ENCODE results near the gene SCAANT1. TPM values are rescaled to one million over a fixed set of nuclear protein-coding genes. Genes with fewer than 3 reads are reported as not detected.

Gene SCAANT1
- total RNA-seq, 2 experiments from 2014 or later, result not detected

GRCh38 chr3:63950698-63951097 lies 38.5 kb upstream of the SCAANT1 start:
- Histone ChIP-seq H3K4me2 (ENCODE audit: low read length) (no peak overlapping the region), H3K79me2 (ENCODE audit: insufficient read depth, low read depth, low read length) (no peaks in the 10 kb centered on the region; the same call in 1 of the 2 replicates), H3K36me3 (ENCODE audit: insufficient read depth, low read length) (peaks cover 55% of the 10 kb centered on the region), H3K27ac (ENCODE audit: low read depth, low read length, poor library complexity, severe bottlenecking) (no peak overlapping the region), H3K9me3 (ENCODE audit: low read length) (no peaks in the 10 kb centered on the region), H3K4me3 (ENCODE audit: low read depth, low read length, poor library complexity, severe bottlenecking) (no peak overlapping the region), H3K4me1 (ENCODE audit: insufficient read depth, low read length, poor library complexity, severe bottlenecking) (no peaks in the 10 kb centered on the region), H4K20me1 (ENCODE audit: insufficient read depth, low read length) (no peaks in the 10 kb centered on the region), H3K9me2 (ENCODE audit: insufficient read depth, low read length) (no peaks in the 10 kb centered on the region), H2AFZ (ENCODE audit: low read length) (no peak overlapping the region)
- BruUV-seq (replicated peaks), result no TSS peak
- ChIA-PET POLR2A (interaction anchor here (1.0 to 1.5 kb wide), 2 partner anchors 10 to 14 kb away, joined by 4 read pairs; no protein-coding TSS in a partner anchor), CTCF (ENCODE audit: unreplicated experiment) (no interaction called here)
- TF ChIP-seq, protein P1, sequence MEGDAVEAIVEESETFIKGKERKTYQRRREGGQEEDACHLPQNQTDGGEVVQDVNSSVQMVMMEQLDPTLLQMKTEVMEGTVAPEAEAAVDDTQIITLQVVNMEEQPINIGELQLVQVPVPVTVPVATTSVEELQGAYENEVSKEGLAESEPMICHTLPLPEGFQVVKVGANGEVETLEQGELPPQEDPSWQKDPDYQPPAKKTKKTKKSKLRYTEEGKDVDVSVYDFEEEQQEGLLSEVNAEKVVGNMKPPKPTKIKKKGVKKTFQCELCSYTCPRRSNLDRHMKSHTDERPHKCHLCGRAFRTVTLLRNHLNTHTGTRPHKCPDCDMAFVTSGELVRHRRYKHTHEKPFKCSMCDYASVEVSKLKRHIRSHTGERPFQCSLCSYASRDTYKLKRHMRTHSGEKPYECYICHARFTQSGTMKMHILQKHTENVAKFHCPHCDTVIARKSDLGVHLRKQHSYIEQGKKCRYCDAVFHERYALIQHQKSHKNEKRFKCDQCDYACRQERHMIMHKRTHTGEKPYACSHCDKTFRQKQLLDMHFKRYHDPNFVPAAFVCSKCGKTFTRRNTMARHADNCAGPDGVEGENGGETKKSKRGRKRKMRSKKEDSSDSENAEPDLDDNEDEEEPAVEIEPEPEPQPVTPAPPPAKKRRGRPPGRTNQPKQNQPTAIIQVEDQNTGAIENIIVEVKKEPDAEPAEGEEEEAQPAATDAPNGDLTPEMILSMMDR (conservative IDR thresholded peaks at IDR 0.05; ENCODE audit: low read length), result no peak
- no peak for TF ChIP-seq EZH2phosphoT487 (IDR thresholded peaks at IDR 0.05; ENCODE audit: borderline replicate concordance, low read depth, low read length)
- intact Hi-C loops (cut with micrococcal nuclease; ENCODE audit: unreplicated experiment), result no loop called here
- no peak for DNase-seq (ENCODE audit: low spot score)

DNA sequence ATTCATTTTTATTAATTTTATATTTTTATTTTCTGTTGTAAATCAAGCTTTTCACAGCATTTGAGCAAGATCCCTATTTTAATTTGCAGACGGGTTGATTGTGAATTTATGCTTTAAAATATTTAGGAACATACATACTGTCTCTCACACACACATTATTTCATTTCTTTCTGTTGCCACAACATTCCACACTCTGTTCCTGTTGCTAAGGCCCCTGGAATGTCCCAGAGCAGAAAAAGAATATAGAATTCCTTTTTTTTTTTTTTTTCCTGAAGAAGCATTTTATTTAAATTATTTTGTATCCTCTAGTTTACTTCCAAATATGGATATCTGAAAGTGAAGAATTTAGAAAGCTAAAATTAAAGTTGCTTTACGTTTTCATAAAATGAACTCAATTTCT lies 36.8 kb upstream of the SCAANT1 start:
- Histone ChIP-seq H4K20me1 (ENCODE audit: insufficient read depth, low read length) (no peaks in the 10 kb centered on the region), H3K4me2 (ENCODE audit: low read length) (no peak overlapping the region), H3K27ac (ENCODE audit: low read depth, low read length, poor library complexity, severe bottlenecking) (no peak overlapping the region), H3K9me3 (ENCODE audit: low read length) (no peaks in the 10 kb centered on the region), H2AFZ (ENCODE audit: low read length) (no peak overlapping the region), H3K4me3 (ENCODE audit: low read depth, low read length, poor library complexity, severe bottlenecking) (no peak overlapping the region), H3K9me2 (ENCODE audit: insufficient read depth, low read length) (no peaks in the 10 kb centered on the region), H3K79me2 (ENCODE audit: insufficient read depth, low read depth, low read length) (no peaks in the 10 kb centered on the region; the same call in 1 of the 2 replicates), H3K4me1 (ENCODE audit: insufficient read depth, low read length, poor library complexity, severe bottlenecking) (no peaks in the 10 kb centered on the region), H3K36me3 (ENCODE audit: insufficient read depth, low read length) (peaks cover 46% of the 10 kb centered on the region)
- TF ChIP-seq EZH2phosphoT487 (IDR thresholded peaks at IDR 0.05; ENCODE audit: borderline replicate concordance, low read depth, low read length), result no peak
- TF ChIP-seq, protein P1 (conservative IDR thresholded peaks at IDR 0.05; ENCODE audit: low read length), result no peak
- POLR2A ChIA-PET, result interaction anchor here (0.7 kb wide), 1 partner anchor 16 kb away, joined by 4 read pairs; no protein-coding TSS in a partner anchor
- CTCF ChIA-PET (ENCODE audit: unreplicated experiment), result no interaction called here
- BruUV-seq (replicated peaks), result no TSS peak
- no peak for DNase-seq (ENCODE audit: low spot score)
- intact Hi-C loops (cut with micrococcal nuclease; ENCODE audit: unreplicated experiment), result no loop called here

DNA sequence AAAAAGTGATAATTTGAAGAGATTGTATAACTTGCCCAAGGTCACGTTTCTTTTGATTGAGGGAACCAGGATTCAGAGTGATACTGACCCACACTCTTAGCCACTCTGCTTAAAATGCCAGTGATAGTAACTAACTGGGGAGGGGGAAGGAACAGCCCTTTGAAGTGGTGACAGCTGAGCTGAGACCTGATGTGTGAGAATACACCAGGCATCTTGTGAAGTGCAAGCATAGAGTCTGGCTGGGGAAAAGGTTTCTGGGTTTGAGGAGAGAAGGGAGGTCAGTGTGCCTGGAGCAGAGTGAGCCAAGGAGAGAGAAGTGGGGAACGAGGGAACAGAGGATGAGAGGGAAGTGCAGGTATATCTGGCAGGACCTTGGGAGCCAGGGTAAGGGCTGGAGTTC lies 35.4 kb upstream of the SCAANT1 start:
- Histone ChIP-seq H3K27ac (ENCODE audit: low read depth, low read length, poor library complexity, severe bottlenecking) (no peak overlapping the region), H3K79me2 (ENCODE audit: insufficient read depth, low read depth, low read length) (no peaks in the 10 kb centered on the region; the same call in 1 of the 2 replicates), H2AFZ (ENCODE audit: low read length) (no peak overlapping the region), H3K9me3 (ENCODE audit: low read length) (no peaks in the 10 kb centered on the region), H4K20me1 (ENCODE audit: insufficient read depth, low read length) (no peaks in the 10 kb centered on the region), H3K4me3 (ENCODE audit: low read depth, low read length, poor library complexity, severe bottlenecking) (no peak overlapping the region), H3K9me2 (ENCODE audit: insufficient read depth, low read length) (no peaks in the 10 kb centered on the region), H3K4me2 (ENCODE audit: low read length) (no peak overlapping the region), H3K36me3 (ENCODE audit: insufficient read depth, low read length) (peaks cover 44% of the 10 kb centered on the region), H3K4me1 (ENCODE audit: insufficient read depth, low read length, poor library complexity, severe bottlenecking) (no peaks in the 10 kb centered on the region)
- intact Hi-C loops (cut with micrococcal nuclease; ENCODE audit: unreplicated experiment), result no loop called here
- TF ChIP-seq, protein P1 (conservative IDR thresholded peaks at IDR 0.05; ENCODE audit: low read length), result no peak
- ChIA-PET CTCF (ENCODE audit: unreplicated experiment) (no interaction called here), POLR2A (interaction anchor here (0.9 kb wide), 1 partner anchor 20 kb away, joined by 5 read pairs; no protein-coding TSS in a partner anchor)
- DNase-seq (ENCODE audit: low spot score), result no peak
- BruUV-seq (replicated peaks), result no TSS peak

Data from OCI-LY7 (cell line).